GM18870 (cell line): ENCODE measurements around the gene ZNF407.

Experiments used
- ATAC-seq: cut with Tn5 transposase; IDR thresholded peaks from one replicate; pipeline ENCODE4 v1.9.1; 2021; ENCODE audit warnings: moderate library complexity; ENCODE audit not compliant: unreplicated experiment

ZNF407 gene

GRCh38 chr18:75108579-75109318 lies 511.1 kb downstream of the ZNF407 start:
- no peak for ATAC-seq

- ATAC-seq, result no peak
Observed at GRCh38 chr18:75109319-75109691, 511.6 kb downstream of the ZNF407 start.

- ATAC-seq, result no peak
Observed at GRCh38 chr18:75109819-75110218, 512.1 kb downstream of the ZNF407 start.

GRCh38 chr18:75110311-75110710 lies 512.6 kb downstream of the ZNF407 start:
- no peak for ATAC-seq

GRCh38 chr18:75110846-75111415 lies 513.3 kb downstream of the ZNF407 start:
- ATAC-seq, result no peak

GRCh38 chr18:75111760-75112159 lies 514.1 kb downstream of the ZNF407 start:
- ATAC-seq, result no peak

GRCh38 chr18:75112186-75113096 lies 514.8 kb downstream of the ZNF407 start:
- ATAC-seq, result no peak

GRCh38 chr18:75113455-75113854 lies 515.8 kb downstream of the ZNF407 start:
- no peak for ATAC-seq

GRCh38 chr18:75114231-75114764 lies 516.6 kb downstream of the ZNF407 start:
- no peak for ATAC-seq
